Activated CD8-positive, alpha-beta memory T cell treated with anti-CD3 and anti-CD28 coated beads, Interleukin-2, amount 50 U/mL, for 4 hours (primary cell): ENCODE measurements around the gene SPECC1.
"Not testable (repeated sequence)": the region's sequence is repeated elsewhere in the genome, so short reads cannot be mapped to it uniquely, and the experiment has no call there.

Experiments used
- DNase-seq: peaks from one replicate; pipeline ENCODE4 v3.0.0-alpha.2; 2020

The SPECC1 gene

DNA sequence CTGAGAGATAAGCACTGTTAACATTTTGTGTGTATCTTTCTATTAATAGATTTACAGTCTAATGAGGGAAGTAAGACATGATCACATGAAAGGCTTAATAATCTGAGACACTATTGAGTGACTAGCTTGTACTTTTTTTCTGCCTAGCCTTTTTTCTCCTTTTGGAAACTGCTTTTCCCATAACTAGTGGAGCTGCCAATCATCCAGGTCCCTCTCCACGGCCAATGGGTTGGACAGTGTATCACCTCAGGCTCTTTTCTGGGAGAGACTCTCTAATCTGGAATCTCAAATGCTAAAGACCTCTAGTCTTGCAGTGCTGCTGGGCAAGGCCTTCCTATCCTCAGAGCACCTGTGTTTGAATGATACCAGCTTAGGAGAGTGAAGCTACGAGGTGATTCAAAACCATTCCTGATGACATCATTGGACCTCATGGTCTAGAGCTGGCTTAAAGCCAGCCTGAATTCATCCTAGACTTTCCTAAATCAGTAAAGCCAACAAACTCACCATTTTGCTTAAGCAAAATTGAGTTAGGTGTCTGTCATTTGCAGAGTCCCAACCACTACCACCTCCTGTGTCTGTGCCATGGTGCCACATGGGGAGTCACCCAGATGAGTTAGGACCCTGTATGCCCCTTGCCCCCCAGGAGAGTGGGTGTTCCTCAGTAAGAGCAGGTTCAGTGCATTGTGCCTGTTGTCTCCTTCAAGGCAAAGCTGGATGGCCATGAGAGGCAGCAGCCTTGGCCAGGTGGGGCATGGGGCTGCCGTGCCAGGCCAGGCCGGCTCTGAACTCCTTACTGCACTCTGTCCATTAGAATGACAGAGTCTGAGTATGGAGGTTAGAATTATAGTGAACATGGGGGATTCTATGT is 62.9 kb downstream of the SPECC1 start:
- no peak for DNase-seq

DNA sequence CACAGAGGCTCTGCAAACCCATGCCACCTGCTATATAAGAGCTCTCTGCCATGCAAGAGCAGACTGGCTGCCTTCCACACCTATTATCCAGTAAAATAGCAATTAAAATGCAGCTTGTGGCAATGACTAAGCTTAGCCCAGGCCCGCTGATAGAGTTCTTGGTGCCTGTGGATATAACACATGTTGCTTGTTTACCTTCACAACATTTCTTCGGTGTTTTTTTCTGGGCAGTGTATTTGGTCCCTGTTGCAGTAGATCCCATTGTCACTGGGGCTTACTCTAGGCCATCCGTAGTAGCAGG is 63.5 kb downstream of the SPECC1 start:
- DNase-seq = no peak

DNA sequence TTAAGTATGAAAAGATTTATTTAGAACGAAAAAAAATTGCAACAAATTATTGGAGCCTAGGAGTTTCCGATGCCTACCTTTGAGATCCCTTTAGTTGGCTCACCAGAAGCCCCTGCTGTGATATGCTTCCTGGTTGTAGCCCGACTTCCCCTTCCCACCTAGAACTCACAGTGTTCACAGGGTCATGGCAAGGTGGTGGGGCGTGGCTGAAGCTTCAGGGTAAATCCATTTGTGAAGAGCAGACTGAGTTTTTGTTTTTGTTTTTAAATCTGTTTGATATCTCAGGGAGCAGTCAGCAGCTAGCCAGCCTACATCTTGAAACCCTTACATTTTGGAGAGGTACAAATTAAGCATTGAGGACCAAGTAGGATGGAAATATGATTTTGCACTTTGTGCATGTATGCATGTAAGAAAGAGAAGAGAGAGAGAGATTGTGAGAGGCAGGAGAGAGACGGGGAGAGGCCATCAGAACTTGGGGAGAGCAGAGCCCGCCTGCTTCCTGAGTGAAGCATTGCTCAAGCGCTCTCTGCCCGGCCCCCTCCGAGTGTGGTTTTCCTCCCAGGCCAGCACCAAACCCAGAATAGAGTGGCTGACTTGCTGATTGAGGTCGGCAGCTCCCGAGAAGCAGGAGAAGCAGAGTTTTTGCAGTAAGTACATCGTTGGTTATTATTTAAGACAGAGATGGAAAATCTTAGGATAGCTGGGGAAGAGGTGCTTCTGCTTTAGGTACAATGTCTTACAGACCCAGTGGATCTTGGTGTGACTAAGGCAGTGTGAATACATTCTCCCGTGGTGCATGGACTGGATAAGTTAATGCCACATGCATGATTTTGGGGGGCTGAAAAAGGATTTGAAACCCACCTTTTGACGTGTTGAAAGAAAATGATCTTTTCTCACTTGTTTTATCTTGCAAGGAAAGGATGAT is 64.2 kb downstream of the SPECC1 start:
- DNase-seq = peak; percentile 32

DNA sequence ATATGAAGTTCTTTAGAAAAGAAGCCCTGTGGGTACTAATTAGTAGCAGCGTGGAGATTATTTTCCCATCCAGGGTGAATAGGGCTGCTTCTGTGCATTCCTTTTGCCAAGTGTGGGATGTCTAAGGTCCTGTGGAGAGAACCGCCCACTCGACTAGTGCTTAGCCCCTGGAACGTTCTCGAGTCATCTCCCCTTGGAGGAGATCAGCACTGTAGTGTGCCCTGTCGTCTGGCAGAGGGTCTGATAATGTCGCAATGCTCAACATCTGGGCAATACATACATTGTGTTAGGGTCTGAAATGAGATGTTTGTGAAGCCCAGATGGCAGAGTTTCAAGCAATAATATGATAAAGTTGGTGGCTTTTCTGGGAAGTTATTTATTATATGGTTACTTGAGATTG is 64.8 kb downstream of the SPECC1 start:
- no peak for DNase-seq

DNA sequence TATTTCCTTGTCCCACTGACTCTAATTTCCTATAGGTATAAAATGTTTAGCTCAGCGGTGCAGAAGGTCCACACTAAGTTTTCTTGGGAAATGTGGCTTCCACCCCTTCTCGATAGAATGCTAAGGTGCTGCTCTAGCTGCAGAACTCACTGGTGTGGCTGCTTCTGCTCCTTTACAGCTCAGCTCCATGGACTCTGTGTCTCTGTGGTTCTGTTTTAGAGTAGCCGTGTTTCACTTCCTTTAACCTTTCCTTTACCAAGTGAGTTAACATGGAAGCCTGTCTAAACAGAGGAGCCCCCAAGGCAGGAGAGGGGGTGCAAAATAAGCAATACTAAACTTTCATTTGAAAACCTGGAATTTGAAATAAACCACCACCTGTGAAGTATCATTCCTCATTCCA is 65.3 kb downstream of the SPECC1 start:
- no peak for DNase-seq

DNA sequence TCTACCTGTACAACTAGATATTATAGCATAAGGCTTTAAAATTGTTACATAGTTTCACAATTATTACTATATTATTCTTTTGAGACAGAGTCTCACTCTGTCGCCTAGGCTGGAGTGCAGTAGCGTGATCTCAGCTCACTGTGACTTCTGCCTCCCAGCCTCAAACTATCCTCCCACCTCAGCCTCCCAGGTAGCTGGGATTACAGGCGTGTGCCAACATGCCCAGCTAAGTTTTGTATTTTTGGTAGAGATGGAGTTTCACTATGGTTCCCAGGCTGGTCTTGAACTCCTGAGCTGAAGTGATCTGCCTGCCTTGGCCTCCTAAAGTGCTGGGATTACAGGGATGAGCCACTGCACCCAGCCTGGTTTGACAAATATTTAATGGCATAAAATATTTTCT is 67.0 kb downstream of the SPECC1 start:
- DNase-seq = not testable (repeated sequence)

DNA sequence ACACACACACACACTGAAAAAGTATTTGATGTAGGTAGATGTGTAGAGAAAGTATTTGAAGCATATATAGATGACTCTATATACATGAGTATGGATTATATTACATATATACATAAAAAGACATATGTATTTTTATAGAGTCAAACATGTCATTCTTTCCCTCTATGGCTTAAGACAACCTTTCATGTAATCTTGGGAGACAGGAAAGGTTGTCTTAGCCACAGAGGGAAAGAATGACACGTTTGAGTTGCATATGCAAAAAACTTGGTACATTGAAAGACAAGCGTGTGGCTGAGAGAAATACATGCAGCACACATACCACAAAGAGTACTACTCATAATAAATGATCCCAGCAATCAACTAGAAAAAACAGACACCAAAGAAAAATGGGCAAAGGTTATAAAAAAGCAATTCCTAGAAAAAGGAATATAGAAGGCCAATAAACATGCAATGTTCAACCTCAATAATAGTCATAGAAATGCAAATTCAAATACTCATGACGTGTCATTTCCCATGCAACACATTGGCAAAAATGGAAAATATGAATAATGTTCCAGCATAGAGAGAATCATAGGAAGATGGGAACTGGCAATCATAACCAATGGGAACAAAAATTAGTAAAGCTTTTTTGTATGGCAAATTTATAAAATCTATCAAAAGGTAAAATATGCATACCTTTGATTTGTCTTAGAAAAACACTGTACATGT is 69.0 kb downstream of the SPECC1 start:
- no peak for DNase-seq

DNA sequence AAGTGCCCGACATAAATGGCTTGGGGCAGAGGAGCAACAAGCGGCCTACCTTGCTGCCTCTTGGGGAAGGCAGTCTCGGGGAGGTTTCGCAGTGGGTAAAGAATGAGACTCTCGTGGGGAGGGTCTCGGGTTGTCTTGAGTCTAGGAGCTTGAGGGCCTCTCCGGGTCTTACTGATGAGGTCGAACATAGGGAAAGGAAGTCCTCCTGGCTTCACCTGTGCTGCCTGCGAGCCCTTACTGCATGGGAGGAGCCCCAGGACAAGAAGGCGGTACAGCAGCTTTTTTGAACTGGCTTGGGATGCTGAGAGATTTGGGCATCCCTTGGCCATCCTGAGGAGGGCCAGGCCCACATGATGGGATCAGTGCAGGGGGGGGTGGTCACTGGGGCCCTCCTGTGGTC is 71.4 kb downstream of the SPECC1 start:
- DNase-seq = no peak

DNA sequence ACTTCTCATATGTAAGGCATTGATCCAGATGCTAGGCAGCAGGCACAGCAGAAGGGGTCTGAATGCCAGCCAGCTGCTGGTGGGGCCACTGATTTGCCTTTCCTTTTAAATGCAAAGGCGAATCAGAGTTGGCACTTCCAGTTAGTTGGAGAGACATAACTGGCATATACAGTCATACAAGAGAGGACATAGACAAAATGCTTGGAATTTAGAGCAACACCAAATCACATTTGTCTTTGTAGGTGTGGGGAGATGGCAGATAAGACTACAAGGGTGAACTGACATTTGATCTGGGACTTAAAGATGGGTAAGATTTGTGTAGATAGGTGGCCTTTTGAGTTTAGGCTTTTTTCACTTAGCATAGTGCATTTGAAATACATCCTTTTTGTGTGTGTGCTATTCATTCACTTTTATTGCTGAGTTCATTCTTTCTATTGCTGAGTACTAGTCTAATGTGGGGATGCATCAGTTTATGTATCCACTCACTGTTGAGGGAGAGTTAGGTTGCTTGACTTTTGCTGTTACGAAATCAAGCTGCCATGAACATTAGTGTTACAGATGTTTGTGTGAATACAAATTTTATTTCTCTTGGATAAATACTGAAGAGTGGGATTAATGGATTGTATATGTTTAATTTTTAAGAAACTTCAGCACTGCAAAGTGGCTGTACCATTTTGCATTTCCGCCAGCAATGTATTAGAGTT is 74.1 kb downstream of the SPECC1 start:
- DNase-seq = no peak

DNA sequence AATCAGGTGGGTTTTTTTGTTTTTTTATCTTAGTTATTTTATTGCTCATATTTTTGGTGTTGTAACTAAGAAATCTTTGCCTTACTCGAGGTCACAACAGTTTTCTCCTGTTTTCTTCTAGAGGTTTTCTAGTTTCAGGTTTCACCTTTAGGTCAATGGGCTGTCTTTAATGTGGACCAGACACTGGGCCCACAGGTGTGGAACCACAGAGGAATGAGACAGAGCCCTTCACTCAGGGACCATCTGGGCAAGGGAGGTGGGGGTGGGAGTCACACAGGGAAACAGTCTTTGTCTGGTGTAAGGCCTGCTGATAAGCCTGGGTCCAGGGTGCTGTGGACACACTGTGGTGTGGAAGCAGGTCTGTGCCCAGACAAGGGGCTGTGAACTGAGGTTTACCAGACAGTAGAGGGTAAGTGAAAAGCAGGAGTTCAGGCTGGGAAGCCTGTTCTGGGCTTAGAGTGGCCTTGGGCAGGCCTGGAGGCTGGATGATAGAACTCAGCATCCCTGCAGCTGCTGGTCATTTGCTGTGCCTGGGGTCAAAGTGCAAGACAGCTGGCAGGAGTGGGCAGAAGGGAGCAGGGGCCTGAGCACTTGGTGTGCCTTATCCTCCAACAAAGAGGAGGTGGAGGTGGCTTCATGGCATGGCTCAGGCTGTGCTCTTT is 75.6 kb downstream of the SPECC1 start:
- DNase-seq = no peak

DNA sequence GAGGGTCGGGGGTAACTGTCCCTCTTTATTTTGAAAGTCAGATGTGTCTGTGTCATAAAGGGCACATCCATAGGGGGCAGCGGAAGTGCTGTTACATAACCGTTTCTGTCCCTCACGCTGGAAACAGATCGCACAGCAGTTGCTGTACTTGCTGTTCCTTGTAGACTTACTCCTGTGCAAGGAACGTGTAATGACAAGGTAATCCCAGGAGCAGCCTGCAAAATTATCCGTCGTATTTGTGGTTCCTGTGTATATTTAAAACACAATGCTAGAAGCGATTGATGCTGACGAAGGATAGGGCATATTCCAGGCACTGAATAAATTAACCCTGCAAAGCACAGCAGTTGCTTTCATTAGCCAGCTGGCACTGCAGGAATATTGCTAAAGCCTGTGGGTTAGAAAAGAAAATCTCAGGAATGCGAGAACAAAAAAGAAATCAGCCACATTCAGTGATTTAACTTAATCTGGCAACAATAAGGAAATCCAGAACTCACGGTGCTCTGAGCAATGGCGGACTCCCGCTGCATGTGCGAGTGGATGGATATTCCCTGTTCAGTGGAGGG is 76.2 kb downstream of the SPECC1 start:
- DNase-seq = no peak

DNA sequence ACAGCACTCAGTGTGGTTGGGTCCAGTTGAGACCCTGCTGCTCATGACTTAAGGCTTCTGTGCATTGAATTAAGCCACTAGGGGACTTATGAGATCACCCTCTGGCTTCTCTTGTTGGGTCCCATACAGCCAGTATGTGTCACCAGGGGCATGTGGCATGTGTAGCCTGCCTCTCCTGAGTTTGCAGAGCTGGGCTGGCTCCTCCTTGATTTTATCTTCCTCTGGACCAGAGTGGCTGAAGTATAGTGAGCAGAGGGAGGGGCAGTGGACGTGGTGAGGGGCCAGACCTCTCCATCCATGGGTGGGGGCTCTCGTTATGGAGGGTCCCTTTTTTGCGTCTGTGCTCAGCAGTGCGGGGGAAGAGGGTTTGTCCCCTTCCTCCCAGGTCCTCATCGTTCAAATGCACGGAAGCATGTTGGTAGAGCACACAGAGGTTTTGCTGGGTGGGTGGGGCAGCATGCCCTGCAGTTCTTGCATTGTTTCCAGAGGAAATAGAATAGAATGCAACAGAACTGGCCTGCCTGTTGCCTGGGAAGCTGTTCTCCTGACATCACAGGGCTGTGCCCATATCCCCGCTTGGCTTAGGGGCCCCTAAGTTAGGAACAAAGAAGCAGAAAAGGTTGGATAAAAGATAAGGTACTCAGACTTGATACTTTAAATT is 77.4 kb downstream of the SPECC1 start:
- DNase-seq = no peak

DNA sequence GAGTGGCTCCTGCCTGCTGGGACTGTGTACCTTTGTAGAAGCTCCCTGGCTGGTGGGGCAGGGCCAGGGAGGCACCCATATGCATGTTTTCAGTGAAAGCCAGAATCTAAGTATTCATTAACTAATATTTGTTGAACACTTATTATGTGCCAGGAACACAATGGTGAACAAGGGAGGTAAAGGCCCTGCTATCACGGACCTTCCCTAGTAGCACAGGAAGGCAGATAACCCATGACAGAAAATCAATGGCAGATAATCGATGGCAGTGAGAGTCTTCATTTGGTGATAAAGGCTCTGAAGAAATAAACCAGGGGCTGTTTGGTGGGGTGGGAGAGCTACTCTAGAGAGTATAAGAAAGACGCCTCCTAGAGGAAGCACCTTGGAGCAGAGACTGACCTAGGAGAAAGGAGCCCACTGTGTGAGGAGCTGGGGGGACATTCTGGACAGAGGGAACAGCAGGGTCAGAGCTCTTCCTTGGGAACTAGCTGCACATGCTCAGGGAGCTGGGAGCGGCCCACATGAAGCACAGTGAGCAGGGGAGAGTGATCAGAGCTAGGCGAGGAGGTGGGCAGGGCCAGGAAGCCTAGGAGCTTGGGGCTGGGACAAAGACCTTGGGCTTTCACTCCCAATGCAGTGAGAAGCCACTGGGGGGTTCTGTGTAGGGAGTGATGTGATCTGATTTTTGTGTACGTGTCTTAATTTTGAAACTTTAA is 78.5 kb downstream of the SPECC1 start:
- no peak for DNase-seq

DNA sequence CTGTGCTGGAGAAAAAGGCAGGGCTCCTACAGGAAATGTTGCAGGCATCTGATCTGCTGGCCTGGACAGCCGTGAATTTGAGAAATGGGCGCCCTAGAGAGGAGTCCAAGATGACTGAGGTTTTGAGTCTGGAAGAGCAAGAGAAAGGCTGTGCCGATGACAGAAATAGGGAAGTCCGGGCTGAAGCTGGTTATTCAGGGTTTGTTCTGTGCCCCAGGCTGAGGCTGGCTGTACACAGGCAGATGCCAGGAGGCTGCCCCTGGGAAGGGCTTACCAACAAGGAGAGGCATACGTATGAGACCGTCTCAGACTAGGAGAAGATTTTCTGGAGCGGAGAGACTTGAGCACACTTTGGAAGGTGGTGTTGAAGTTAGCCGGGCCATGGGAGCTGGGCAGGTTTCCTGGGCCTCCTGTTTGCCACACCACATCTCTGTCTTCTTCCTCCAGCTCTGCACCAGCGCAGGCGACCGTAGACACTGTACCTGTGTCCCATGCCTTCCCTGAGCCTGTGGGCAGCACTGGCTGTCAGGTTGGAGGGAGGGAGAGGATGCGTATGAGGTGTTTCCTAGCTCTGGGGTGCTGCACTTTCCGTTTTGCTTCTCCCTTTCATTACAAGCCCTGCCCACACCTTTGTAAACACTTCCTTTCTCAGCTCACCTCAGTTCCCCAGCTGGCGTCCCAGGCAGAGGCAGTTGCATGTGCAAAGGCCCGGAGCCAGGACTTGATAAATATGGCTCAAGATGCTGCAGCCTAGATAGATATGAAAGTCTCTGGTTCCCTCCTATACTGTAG is 80.8 kb downstream of the SPECC1 start:
- no peak for DNase-seq

DNA sequence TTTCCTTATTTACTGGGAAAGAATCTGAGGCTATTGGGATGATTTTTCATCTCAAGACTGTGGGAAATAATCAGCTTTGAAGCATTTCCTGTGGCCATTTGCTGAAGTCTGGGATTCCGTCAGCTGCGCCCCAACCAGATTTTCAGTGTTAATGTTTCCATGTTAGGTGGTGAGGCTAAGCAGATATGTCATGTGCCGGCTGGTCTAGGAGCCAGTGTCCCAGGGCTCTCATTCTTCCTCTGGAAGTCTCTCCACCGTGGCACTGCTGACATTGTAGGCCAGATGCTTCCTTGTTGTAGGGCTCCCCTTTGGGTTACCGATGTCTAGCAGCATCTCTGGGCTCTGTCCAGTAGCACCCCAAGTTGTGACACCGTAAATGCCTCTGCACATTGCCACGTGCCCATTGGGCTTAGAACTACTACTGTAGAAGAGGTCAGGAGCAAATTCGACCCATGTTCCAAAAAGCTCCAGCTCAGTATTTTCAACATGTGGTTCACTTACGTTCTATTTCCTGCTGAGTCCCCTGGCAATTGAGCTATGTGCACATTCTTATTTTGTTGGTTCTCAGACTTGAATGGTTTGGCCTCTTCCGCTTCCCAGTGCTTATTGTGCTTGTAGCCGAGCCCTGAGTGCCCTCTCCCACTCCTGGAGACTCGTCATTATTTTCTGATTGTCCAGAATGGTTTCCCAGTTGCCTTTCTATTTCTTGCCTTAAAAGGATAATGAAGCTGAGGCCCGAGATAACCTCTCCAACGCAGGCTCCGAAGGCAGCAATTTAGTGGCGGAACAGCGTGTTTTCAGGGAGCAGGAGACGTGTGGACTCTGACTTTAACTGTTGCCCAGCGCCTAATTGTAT is 82.2 kb downstream of the SPECC1 start:
- no peak for DNase-seq

DNA sequence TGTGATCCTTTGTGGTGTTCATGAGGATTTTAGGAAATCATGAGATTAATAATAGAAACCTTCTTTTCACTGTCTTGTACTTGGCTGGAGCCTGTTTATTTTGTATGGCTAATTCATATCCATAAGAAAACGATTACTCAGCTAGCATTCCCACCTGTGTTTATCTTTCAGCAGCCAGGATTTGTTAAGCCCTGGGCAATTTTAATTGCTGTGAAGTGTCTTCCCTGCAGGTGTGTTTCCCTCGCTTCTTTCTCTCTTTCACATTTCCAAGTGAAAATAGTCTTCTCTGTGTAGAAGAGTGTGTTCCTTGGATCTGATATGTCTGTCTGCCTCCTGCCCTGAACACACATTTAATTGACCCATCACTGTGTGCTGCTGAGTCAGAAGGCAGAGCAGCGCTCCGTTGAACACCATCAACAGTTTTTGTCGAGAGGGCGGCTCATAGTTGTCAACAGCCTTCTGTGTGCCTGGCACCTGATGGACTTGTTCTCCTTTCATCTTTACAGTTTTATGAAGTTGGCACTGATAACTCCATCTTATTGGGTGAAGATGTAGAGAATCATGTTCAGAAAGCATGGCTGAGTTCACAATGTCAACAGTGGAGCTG is 83.2 kb downstream of the SPECC1 start:
- no peak for DNase-seq

DNA sequence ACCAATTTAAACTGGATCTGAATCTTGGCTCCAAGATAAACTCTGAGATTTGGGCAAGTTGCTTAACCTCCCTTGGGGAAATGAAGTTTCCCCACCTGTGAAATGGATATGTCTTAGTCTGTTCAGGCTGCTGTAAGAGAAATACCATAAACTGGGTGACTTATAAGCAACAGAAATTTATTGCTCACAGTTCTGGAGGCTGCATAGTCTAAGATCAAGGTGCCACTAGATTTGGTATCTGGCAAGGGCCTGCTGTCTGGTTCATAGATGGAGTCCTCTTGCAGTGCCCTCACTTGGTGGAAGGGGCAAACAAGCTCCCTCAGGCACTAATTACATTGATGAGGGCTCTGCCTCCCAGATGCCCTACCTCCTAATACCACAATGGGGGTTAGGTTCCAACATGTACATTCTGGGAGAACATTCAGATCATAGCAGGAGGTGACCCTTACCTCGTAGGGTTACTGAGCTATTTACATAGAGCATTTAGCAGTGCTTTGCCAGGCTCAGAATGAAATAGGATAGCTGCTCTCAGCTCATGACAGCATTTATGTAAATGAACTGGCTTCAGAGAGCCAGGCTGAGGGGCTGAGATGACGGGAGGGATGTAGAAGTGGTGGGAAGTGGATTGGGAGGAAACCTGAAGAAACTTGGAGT is 83.9 kb downstream of the SPECC1 start:
- no peak for DNase-seq

DNA sequence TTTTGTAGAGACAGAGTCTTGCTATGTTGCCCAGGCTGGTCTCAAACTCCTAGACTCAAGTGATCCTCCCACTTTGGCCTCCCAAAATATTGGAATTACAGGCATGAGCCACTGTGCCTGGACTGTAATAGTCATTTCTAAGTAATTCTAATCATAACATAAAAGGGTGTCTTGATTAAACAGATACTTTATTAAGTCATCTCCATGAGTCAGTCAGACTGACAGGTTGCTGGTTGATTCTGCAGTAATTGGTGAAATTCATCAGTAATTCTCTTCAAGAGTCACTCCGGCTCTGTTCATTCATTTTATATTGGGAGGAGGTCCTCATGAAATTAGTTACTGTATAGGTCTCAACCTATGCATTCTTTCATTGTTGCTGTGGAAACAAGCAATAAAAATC is 85.6 kb downstream of the SPECC1 start:
- DNase-seq = no peak
